Measurements from ENCODE around the gene SIK2.

The SIK2 gene

GRCh38 chr11:111629499-111629898, 27.2 kb downstream of the SIK2 start:
- 64% methylated on average over 1 of the region's 2 CpGs for WGBS
- H3K9ac ChIP-seq (ENCODE audit: low read length) = no peak overlapping the region
- H2BK120ac ChIP-seq (ENCODE audit: low read depth, low read length) = no peak overlapping the region
- no peaks in the 10 kb centered on the region for H3K4me1 ChIP-seq (ENCODE audit: control insufficient read depth, insufficient read depth, low read depth, low read length)
- no peak overlapping the region for H2AK5ac ChIP-seq (ENCODE audit: low read length, severe bottlenecking)
- no peak overlapping the region for H3K27ac ChIP-seq (ENCODE audit: low read length, poor library complexity, severe bottlenecking)
- H3K4me3 ChIP-seq (ENCODE audit: insufficient read depth in 1 of 2, low read depth in 1 of 2, low read length in 2 of 2) = no peak overlapping the region
- H3K79me1 ChIP-seq (replicated peaks; ENCODE audit: low read length, poor library complexity, severe bottlenecking) = peaks cover 4% of the 10 kb centered on the region
- H2BK15ac ChIP-seq (ENCODE audit: low read depth, poor library complexity, severe bottlenecking) = no peak overlapping the region
- H3K18ac ChIP-seq (ENCODE audit: low read depth in 1 of 2, low read length in 2 of 2) = no peak overlapping the region
- no peak overlapping the region for H3K4me2 ChIP-seq (ENCODE audit: low read length, poor library complexity, severe bottlenecking)
- H2BK12ac ChIP-seq (ENCODE audit: low read length in 2 of 2) = no peak overlapping the region
- H4K91ac ChIP-seq (ENCODE audit: low read length) = no peak overlapping the region
- H3K9me3 ChIP-seq (ENCODE audit: control insufficient read depth, low read length) = no peaks in the 10 kb centered on the region
- no peaks in the 10 kb centered on the region for H3K27me3 ChIP-seq (ENCODE audit: control insufficient read depth in 1 of 2, insufficient read depth in 1 of 2, low read length in 2 of 2)
- H4K8ac ChIP-seq (ENCODE audit: low read length) = no peak overlapping the region
- H3K23ac ChIP-seq (ENCODE audit: low read length in 2 of 2) = no peak overlapping the region
- H2BK5ac ChIP-seq (ENCODE audit: low read depth, low read length, poor library complexity, severe bottlenecking) = no peak overlapping the region
- no peak overlapping the region for H3K4ac ChIP-seq (ENCODE audit: low read depth in 1 of 2, low read length in 2 of 2)
- peaks cover 0 to 33% of the 10 kb centered on the region in 2 experiments for H3K36me3 ChIP-seq (ENCODE audit: control insufficient read depth in 1 of 2, insufficient read depth in 2 of 2, low read depth in 1 of 2, low read length in 2 of 2)
- H2AFZ ChIP-seq (ENCODE audit: low read depth, low read length) = no peak overlapping the region
- no peak overlapping the region for H3K14ac ChIP-seq (ENCODE audit: low read length in 2 of 2)
- DNase-seq = no peak

GRCh38 chr11:111631024-111631665, 28.9 kb downstream of the SIK2 start:
- Histone ChIP-seq H3K9me3 (ENCODE audit: control insufficient read depth, low read length) (no peaks in the 10 kb centered on the region), H3K27ac (ENCODE audit: low read length, poor library complexity, severe bottlenecking) (peak overlapping the region; percentile 1), H4K8ac (ENCODE audit: low read length) (no peak overlapping the region), H3K14ac (ENCODE audit: low read length in 2 of 2) (no peak overlapping the region), H3K9ac (ENCODE audit: low read length) (no peak overlapping the region), H3K4me1 (ENCODE audit: control insufficient read depth, insufficient read depth, low read depth, low read length) (peaks cover 2% of the 10 kb centered on the region), H2AK5ac (ENCODE audit: low read length, severe bottlenecking) (no peak overlapping the region), H2BK15ac (ENCODE audit: low read depth, poor library complexity, severe bottlenecking) (no peak overlapping the region), H3K4me3 (ENCODE audit: insufficient read depth in 1 of 2, low read depth in 1 of 2, low read length in 2 of 2) (peak overlapping the region in 1 of 2 experiments; percentile 16), H2BK120ac (ENCODE audit: low read depth, low read length) (no peak overlapping the region), H3K36me3 (ENCODE audit: control insufficient read depth in 1 of 2, insufficient read depth in 2 of 2, low read depth in 1 of 2, low read length in 2 of 2) (peaks cover 0 to 18% of the 10 kb centered on the region in 2 experiments), H4K91ac (ENCODE audit: low read length) (no peak overlapping the region), H2AFZ (ENCODE audit: low read depth, low read length) (no peak overlapping the region), H3K4me2 (ENCODE audit: low read length, poor library complexity, severe bottlenecking) (no peak overlapping the region), H2BK12ac (ENCODE audit: low read length in 2 of 2) (no peak overlapping the region), H2BK5ac (ENCODE audit: low read depth, low read length, poor library complexity, severe bottlenecking) (no peak overlapping the region), H3K27me3 (ENCODE audit: control insufficient read depth in 1 of 2, insufficient read depth in 1 of 2, low read length in 2 of 2) (no peaks in the 10 kb centered on the region), H3K18ac (ENCODE audit: low read depth in 1 of 2, low read length in 2 of 2) (no peak overlapping the region), H3K4ac (ENCODE audit: low read depth in 1 of 2, low read length in 2 of 2) (no peak overlapping the region), H3K79me1 (replicated peaks; ENCODE audit: low read length, poor library complexity, severe bottlenecking) (peaks cover 2% of the 10 kb centered on the region), H3K23ac (ENCODE audit: low read length in 2 of 2) (no peak overlapping the region)
- DNase-seq = no peak

GRCh38 chr11:111631666-111632039, 29.4 kb downstream of the SIK2 start:
- DNase-seq = peak; percentile 52
- peaks cover 0 to 14% of the 10 kb centered on the region in 2 experiments for H3K36me3 ChIP-seq (ENCODE audit: control insufficient read depth in 1 of 2, insufficient read depth in 2 of 2, low read depth in 1 of 2, low read length in 2 of 2)
- no peak overlapping the region for H2AFZ ChIP-seq (ENCODE audit: low read depth, low read length)
- H3K18ac ChIP-seq (ENCODE audit: low read depth in 1 of 2, low read length in 2 of 2) = no peak overlapping the region
- no peak overlapping the region for H3K4ac ChIP-seq (ENCODE audit: low read depth in 1 of 2, low read length in 2 of 2)
- WGBS = 100% methylated on average over 1 of the region's 3 CpGs
- H2AK5ac ChIP-seq (ENCODE audit: low read length, severe bottlenecking) = no peak overlapping the region
- H3K4me2 ChIP-seq (ENCODE audit: low read length, poor library complexity, severe bottlenecking) = no peak overlapping the region
- no peak overlapping the region for H4K8ac ChIP-seq (ENCODE audit: low read length)
- H3K79me1 ChIP-seq (replicated peaks; ENCODE audit: low read length, poor library complexity, severe bottlenecking) = peaks cover 2% of the 10 kb centered on the region
- no peak overlapping the region for H3K23ac ChIP-seq (ENCODE audit: low read length in 2 of 2)
- peaks cover 2% of the 10 kb centered on the region for H3K4me1 ChIP-seq (ENCODE audit: control insufficient read depth, insufficient read depth, low read depth, low read length)
- no peak overlapping the region for H2BK12ac ChIP-seq (ENCODE audit: low read length in 2 of 2)
- H3K14ac ChIP-seq (ENCODE audit: low read length in 2 of 2) = no peak overlapping the region
- no peak overlapping the region for H4K91ac ChIP-seq (ENCODE audit: low read length)
- H2BK5ac ChIP-seq (ENCODE audit: low read depth, low read length, poor library complexity, severe bottlenecking) = no peak overlapping the region
- H3K27ac ChIP-seq (ENCODE audit: low read length, poor library complexity, severe bottlenecking) = peak overlapping the region; percentile 1
- no peak overlapping the region for H2BK15ac ChIP-seq (ENCODE audit: low read depth, poor library complexity, severe bottlenecking)
- H2BK120ac ChIP-seq (ENCODE audit: low read depth, low read length) = no peak overlapping the region
- no peak overlapping the region for H3K9ac ChIP-seq (ENCODE audit: low read length)
- no peaks in the 10 kb centered on the region for H3K27me3 ChIP-seq (ENCODE audit: control insufficient read depth in 1 of 2, insufficient read depth in 1 of 2, low read length in 2 of 2)
- H3K9me3 ChIP-seq (ENCODE audit: control insufficient read depth, low read length) = no peaks in the 10 kb centered on the region
- no peak overlapping the region for H3K4me3 ChIP-seq (ENCODE audit: insufficient read depth in 1 of 2, low read depth in 1 of 2, low read length in 2 of 2)

GRCh38 chr11:111632516-111633220, 30.4 kb downstream of the SIK2 start:
- no peaks in the 10 kb centered on the region for H3K27me3 ChIP-seq (ENCODE audit: control insufficient read depth in 1 of 2, insufficient read depth in 1 of 2, low read length in 2 of 2)
- H2BK120ac ChIP-seq (ENCODE audit: low read depth, low read length) = no peak overlapping the region
- WGBS = 98% methylated on average over 1 of the region's 4 CpGs
- no peak overlapping the region for H3K4me3 ChIP-seq (ENCODE audit: insufficient read depth in 1 of 2, low read depth in 1 of 2, low read length in 2 of 2)
- peaks cover 2% of the 10 kb centered on the region for H3K4me1 ChIP-seq (ENCODE audit: control insufficient read depth, insufficient read depth, low read depth, low read length)
- H3K14ac ChIP-seq (ENCODE audit: low read length in 2 of 2) = no peak overlapping the region
- no peak overlapping the region for H3K4me2 ChIP-seq (ENCODE audit: low read length, poor library complexity, severe bottlenecking)
- H3K79me1 ChIP-seq (replicated peaks; ENCODE audit: low read length, poor library complexity, severe bottlenecking) = peaks cover 2% of the 10 kb centered on the region
- H2AK5ac ChIP-seq (ENCODE audit: low read length, severe bottlenecking) = no peak overlapping the region
- no peak overlapping the region for H2BK5ac ChIP-seq (ENCODE audit: low read depth, low read length, poor library complexity, severe bottlenecking)
- peaks cover 0 to 16% of the 10 kb centered on the region in 2 experiments for H3K36me3 ChIP-seq (ENCODE audit: control insufficient read depth in 1 of 2, insufficient read depth in 2 of 2, low read depth in 1 of 2, low read length in 2 of 2)
- H3K27ac ChIP-seq (ENCODE audit: low read length, poor library complexity, severe bottlenecking) = no peak overlapping the region
- DNase-seq = no peak
- no peak overlapping the region for H2AFZ ChIP-seq (ENCODE audit: low read depth, low read length)
- H4K91ac ChIP-seq (ENCODE audit: low read length) = no peak overlapping the region
- no peak overlapping the region for H2BK15ac ChIP-seq (ENCODE audit: low read depth, poor library complexity, severe bottlenecking)
- no peak overlapping the region for H3K23ac ChIP-seq (ENCODE audit: low read length in 2 of 2)
- no peak overlapping the region for H4K8ac ChIP-seq (ENCODE audit: low read length)
- no peak overlapping the region for H3K9ac ChIP-seq (ENCODE audit: low read length)
- no peak overlapping the region for H3K18ac ChIP-seq (ENCODE audit: low read depth in 1 of 2, low read length in 2 of 2)
- H3K9me3 ChIP-seq (ENCODE audit: control insufficient read depth, low read length) = no peaks in the 10 kb centered on the region
- no peak overlapping the region for H2BK12ac ChIP-seq (ENCODE audit: low read length in 2 of 2)
- H3K4ac ChIP-seq (ENCODE audit: low read depth in 1 of 2, low read length in 2 of 2) = no peak overlapping the region
